Measurements from ENCODE around the gene DAPK1.

DAPK1 gene

DNA sequence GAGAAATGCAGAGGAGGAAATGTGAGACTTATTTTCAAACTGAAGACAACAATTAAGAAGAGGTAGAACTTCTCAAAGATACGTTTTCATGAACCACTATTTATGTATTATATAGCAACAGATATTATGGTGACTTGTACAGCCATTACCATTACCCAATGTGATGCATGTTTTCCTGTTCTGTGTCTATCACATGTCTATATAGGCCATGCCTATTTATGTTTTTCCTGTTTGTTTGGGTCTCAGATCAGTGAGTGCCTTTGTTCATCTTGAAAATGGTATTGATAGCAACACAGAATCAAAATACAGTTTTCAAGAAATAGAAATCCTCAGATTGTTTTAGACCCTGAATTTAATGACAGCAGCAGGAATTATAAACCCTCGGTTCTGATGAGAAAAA lies 44.0 kb downstream of the DAPK1 start:
- TF ChIP-seq EZH2phosphoT487 (IDR thresholded peaks at IDR 0.05; ENCODE audit: borderline replicate concordance, low read length), result no peak
- TF ChIP-seq CTCF (IDR thresholded peaks at IDR 0.05; ENCODE audit: low read depth, low read length, poor library complexity, severe bottlenecking), result no peak

GRCh38 chr9:87542141-87542540 lies 44.5 kb downstream of the DAPK1 start:
- Histone ChIP-seq H3K79me2 (ENCODE audit: control insufficient read depth, low read length) (no peaks in the 10 kb centered on the region), H4K20me1 (ENCODE audit: control insufficient read depth, insufficient read depth, low read depth, low read length) (no peaks in the 10 kb centered on the region), H3K4me1 (ENCODE audit: control insufficient read depth, low read length) (no peaks in the 10 kb centered on the region), H3K27ac (ENCODE audit: low read depth, low read length) (no peak overlapping the region), H3K27me3 (ENCODE audit: control insufficient read depth, low read length) (no peaks in the 10 kb centered on the region), H3K36me3 (ENCODE audit: control insufficient read depth, low read length) (no peaks in the 10 kb centered on the region), H3K4me2 (ENCODE audit: low read length) (no peak overlapping the region), H3K9me3 (ENCODE audit: control insufficient read depth, insufficient read depth, low read length) (no peaks in the 10 kb centered on the region), H3F3A (ENCODE audit: control insufficient read depth, insufficient read depth) (no peaks in the 10 kb centered on the region), H3K4me3 (ENCODE audit: low read length) (no peak overlapping the region), H3K9me2 (replicated peaks; ENCODE audit: control insufficient read depth, low read length) (no peaks in the 10 kb centered on the region)
- no peak for TF ChIP-seq CTCF (IDR thresholded peaks at IDR 0.05; ENCODE audit: low read depth, low read length, poor library complexity, severe bottlenecking)
- no peak for TF ChIP-seq EZH2phosphoT487 (IDR thresholded peaks at IDR 0.05; ENCODE audit: borderline replicate concordance, low read length)

More for the DNA sequence above, 44.0 kb downstream of the DAPK1 start:
- H3K36me3 ChIP-seq (ENCODE audit: control insufficient read depth, low read length), result no peaks in the 10 kb centered on the region
- no peaks in the 10 kb centered on the region for H3K4me1 ChIP-seq (ENCODE audit: control insufficient read depth, low read length)
- H3K27me3 ChIP-seq (ENCODE audit: control insufficient read depth, low read length), result no peaks in the 10 kb centered on the region
- no peaks in the 10 kb centered on the region for H3K79me2 ChIP-seq (ENCODE audit: control insufficient read depth, low read length)
- no peaks in the 10 kb centered on the region for H3K9me2 ChIP-seq (replicated peaks; ENCODE audit: control insufficient read depth, low read length)
- H3K9me3 ChIP-seq (ENCODE audit: control insufficient read depth, insufficient read depth, low read length), result no peaks in the 10 kb centered on the region
- H3F3A ChIP-seq (ENCODE audit: control insufficient read depth, insufficient read depth), result no peaks in the 10 kb centered on the region
- no peak overlapping the region for H3K4me3 ChIP-seq (ENCODE audit: low read length)
- H4K20me1 ChIP-seq (ENCODE audit: control insufficient read depth, insufficient read depth, low read depth, low read length), result no peaks in the 10 kb centered on the region
- no peak overlapping the region for H3K4me2 ChIP-seq (ENCODE audit: low read length)
- no peak overlapping the region for H3K27ac ChIP-seq (ENCODE audit: low read depth, low read length)

DNA sequence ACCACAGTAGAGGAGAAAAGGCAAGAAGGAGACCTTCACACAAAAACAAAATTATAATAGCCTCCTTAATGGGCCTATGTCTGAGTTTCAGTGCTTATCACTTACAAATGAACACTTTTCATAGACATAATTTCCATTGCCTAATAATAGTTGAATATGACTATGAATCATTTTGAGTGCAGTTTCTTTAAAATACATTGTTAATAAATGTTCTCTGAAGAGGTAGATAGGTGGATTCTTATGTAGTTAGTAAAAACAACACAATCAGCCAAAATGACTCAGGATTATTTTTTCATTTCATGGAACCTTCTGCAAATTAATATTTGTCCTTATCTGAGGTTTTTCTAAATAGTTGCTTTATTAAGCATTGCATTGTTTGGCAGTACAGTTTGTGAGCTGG lies 45.6 kb downstream of the DAPK1 start:
- Histone ChIP-seq H3K36me3 (ENCODE audit: control insufficient read depth, low read length) (no peaks in the 10 kb centered on the region), H3K4me3 (ENCODE audit: low read length) (no peak overlapping the region), H3K27me3 (ENCODE audit: control insufficient read depth, low read length) (no peaks in the 10 kb centered on the region), H3K27ac (ENCODE audit: low read depth, low read length) (no peak overlapping the region), H4K20me1 (ENCODE audit: control insufficient read depth, insufficient read depth, low read depth, low read length) (no peaks in the 10 kb centered on the region), H3K9me2 (replicated peaks; ENCODE audit: control insufficient read depth, low read length) (no peaks in the 10 kb centered on the region), H3K4me2 (ENCODE audit: low read length) (no peak overlapping the region), H3K4me1 (ENCODE audit: control insufficient read depth, low read length) (no peaks in the 10 kb centered on the region), H3F3A (ENCODE audit: control insufficient read depth, insufficient read depth) (no peaks in the 10 kb centered on the region), H3K79me2 (ENCODE audit: control insufficient read depth, low read length) (no peaks in the 10 kb centered on the region), H3K9me3 (ENCODE audit: control insufficient read depth, insufficient read depth, low read length) (no peaks in the 10 kb centered on the region)
- TF ChIP-seq CTCF (IDR thresholded peaks at IDR 0.05; ENCODE audit: low read depth, low read length, poor library complexity, severe bottlenecking), result no peak
- TF ChIP-seq EZH2phosphoT487 (IDR thresholded peaks at IDR 0.05; ENCODE audit: borderline replicate concordance, low read length), result no peak

- no peaks in the 10 kb centered on the region for H3K4me1 ChIP-seq (ENCODE audit: control insufficient read depth, low read length)
- H3F3A ChIP-seq (ENCODE audit: control insufficient read depth, insufficient read depth), result no peaks in the 10 kb centered on the region
- H3K36me3 ChIP-seq (ENCODE audit: control insufficient read depth, low read length), result no peaks in the 10 kb centered on the region
- H3K9me2 ChIP-seq (replicated peaks; ENCODE audit: control insufficient read depth, low read length), result no peaks in the 10 kb centered on the region
- H3K4me2 ChIP-seq (ENCODE audit: low read length), result no peak overlapping the region
- no peaks in the 10 kb centered on the region for H4K20me1 ChIP-seq (ENCODE audit: control insufficient read depth, insufficient read depth, low read depth, low read length)
- TF ChIP-seq EZH2phosphoT487 (IDR thresholded peaks at IDR 0.05; ENCODE audit: borderline replicate concordance, low read length) (no peak), CTCF (IDR thresholded peaks at IDR 0.05; ENCODE audit: low read depth, low read length, poor library complexity, severe bottlenecking) (no peak)
- no peaks in the 10 kb centered on the region for H3K79me2 ChIP-seq (ENCODE audit: control insufficient read depth, low read length)
- no peak overlapping the region for H3K27ac ChIP-seq (ENCODE audit: low read depth, low read length)
- H3K27me3 ChIP-seq (ENCODE audit: control insufficient read depth, low read length), result no peaks in the 10 kb centered on the region
- no peak overlapping the region for H3K4me3 ChIP-seq (ENCODE audit: low read length)
- H3K9me3 ChIP-seq (ENCODE audit: control insufficient read depth, insufficient read depth, low read length), result no peaks in the 10 kb centered on the region
Observed at GRCh38 chr9:87545858-87546257, 48.2 kb downstream of the DAPK1 start.
